Neural cell (in vitro differentiated cells): ENCODE results near the gene DAPP1.

Experiments used
- CTCF ChIP-seq: fragments of 450-650 bp; IDR thresholded peaks from 2 replicates; pipeline ENCODE4 v1.5.1; 2014; ENCODE audit warnings: antibody characterized with exemption, mild to moderate bottlenecking, moderate library complexity; ENCODE audit not compliant: poor library complexity, severe bottlenecking
- EZH2 ChIP-seq: fragments of 200-600, 300-800 bp; shearing (Covaris generic), sonication (generic); IDR thresholded peaks from 2 replicates; pipeline ENCODE4 v1.6.1; 2014; ENCODE audit warnings: antibody characterized with exemption, low read length, borderline replicate concordance, mild to moderate bottlenecking; ENCODE audit not compliant: insufficient read depth, poor library complexity, severe bottlenecking
- MXI1 ChIP-seq: fragments of 450-650 bp; conservative IDR thresholded peaks from 2 replicates; pipeline ENCODE4 v1.6.1; 2014; ENCODE audit warnings: antibody characterized with exemption, mild to moderate bottlenecking; ENCODE audit not compliant: poor library complexity, severe bottlenecking
- TF ChIP-seq, protein P1 (sequence below): IDR thresholded peaks from 2 replicates; pipeline ENCODE4 v1.6.1; 2012; ENCODE audit warnings: borderline replicate concordance

DNA sequence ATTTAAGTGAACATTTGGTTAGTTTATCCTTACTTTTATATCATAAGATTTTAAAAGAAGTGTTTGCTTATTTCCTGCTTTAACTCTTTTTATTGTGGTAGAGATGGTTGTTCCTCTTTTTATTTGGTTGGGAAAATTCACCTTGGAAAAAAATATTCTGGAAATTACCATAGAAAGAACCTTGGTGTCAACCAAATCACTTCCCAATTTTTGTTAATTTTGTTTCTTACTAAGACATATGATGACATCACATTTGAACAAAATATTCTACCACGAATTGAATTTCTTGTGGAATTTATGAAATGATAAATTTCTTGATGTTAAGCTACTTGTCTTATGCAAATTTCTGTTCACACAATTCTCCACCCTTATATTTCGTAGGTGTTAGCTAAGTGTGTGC is 43.9 kb downstream of the DAPP1 start:
- TF ChIP-seq EZH2 (no peak), CTCF (no peak), MXI1 (no peak)
- TF ChIP-seq, protein P1, sequence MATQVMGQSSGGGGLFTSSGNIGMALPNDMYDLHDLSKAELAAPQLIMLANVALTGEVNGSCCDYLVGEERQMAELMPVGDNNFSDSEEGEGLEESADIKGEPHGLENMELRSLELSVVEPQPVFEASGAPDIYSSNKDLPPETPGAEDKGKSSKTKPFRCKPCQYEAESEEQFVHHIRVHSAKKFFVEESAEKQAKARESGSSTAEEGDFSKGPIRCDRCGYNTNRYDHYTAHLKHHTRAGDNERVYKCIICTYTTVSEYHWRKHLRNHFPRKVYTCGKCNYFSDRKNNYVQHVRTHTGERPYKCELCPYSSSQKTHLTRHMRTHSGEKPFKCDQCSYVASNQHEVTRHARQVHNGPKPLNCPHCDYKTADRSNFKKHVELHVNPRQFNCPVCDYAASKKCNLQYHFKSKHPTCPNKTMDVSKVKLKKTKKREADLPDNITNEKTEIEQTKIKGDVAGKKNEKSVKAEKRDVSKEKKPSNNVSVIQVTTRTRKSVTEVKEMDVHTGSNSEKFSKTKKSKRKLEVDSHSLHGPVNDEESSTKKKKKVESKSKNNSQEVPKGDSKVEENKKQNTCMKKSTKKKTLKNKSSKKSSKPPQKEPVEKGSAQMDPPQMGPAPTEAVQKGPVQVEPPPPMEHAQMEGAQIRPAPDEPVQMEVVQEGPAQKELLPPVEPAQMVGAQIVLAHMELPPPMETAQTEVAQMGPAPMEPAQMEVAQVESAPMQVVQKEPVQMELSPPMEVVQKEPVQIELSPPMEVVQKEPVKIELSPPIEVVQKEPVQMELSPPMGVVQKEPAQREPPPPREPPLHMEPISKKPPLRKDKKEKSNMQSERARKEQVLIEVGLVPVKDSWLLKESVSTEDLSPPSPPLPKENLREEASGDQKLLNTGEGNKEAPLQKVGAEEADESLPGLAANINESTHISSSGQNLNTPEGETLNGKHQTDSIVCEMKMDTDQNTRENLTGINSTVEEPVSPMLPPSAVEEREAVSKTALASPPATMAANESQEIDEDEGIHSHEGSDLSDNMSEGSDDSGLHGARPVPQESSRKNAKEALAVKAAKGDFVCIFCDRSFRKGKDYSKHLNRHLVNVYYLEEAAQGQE, result no peak
